ENCODE results near the gene IGSF9.

The IGSF9 gene

GRCh38 chr1:159897962-159898361, 47.5 kb downstream of the IGSF9 start:
- no peak for DNase-seq

- DNase-seq, result no peak
These were observed 48.9 kb downstream of the IGSF9 start for GRCh38 chr1:159896546-159896930.

- DNase-seq, result no peak
These were observed 49.4 kb downstream of the IGSF9 start for GRCh38 chr1:159895836-159896545.

- no peak for DNase-seq
These were observed 50.1 kb downstream of the IGSF9 start for GRCh38 chr1:159895286-159895685.

- no peak for DNase-seq
These were observed 52.5 kb downstream of the IGSF9 start for GRCh38 chr1:159892944-159893343.

- DNase-seq, result peak; percentile 55
These were observed 53.9 kb downstream of the IGSF9 start for GRCh38 chr1:159891275-159892157.

GRCh38 chr1:159890390-159890789, 55.0 kb downstream of the IGSF9 start:
- DNase-seq, result no peak

- no peak for DNase-seq
These were observed 55.6 kb downstream of the IGSF9 start for GRCh38 chr1:159889821-159890252.

- no peak for DNase-seq
These were observed 56.2 kb downstream of the IGSF9 start for GRCh38 chr1:159889202-159889601.

GRCh38 chr1:159884296-159884695, 61.1 kb downstream of the IGSF9 start:
- no peak for DNase-seq

- DNase-seq, result no peak
These were observed 62.3 kb downstream of the IGSF9 start for GRCh38 chr1:159883134-159883533.

- no peak for DNase-seq
These were observed 62.9 kb downstream of the IGSF9 start for GRCh38 chr1:159882527-159882862.

GRCh38 chr1:159881622-159882526, 63.5 kb downstream of the IGSF9 start:
- no peak for DNase-seq

- no peak for DNase-seq
These were observed 65.0 kb downstream of the IGSF9 start for GRCh38 chr1:159880430-159880829.

- no peak for DNase-seq
These were observed 65.4 kb downstream of the IGSF9 start for GRCh38 chr1:159879977-159880376.

GRCh38 chr1:159879136-159879535, 66.3 kb downstream of the IGSF9 start:
- no peak for DNase-seq

- no peak for DNase-seq
These were observed 67.5 kb downstream of the IGSF9 start for GRCh38 chr1:159877695-159878444.
